RKO (cell line): ENCODE data around the gene TSPO2.
A peak's percentile ranks its signal among the peaks of the same experiment; 100 is the strongest.

Experiments used
- DNase-seq: peaks from one replicate; pipeline ENCODE4 v3.0.0-alpha.2; 2016; ENCODE audit warnings: low spot score

Gene TSPO2

DNA sequence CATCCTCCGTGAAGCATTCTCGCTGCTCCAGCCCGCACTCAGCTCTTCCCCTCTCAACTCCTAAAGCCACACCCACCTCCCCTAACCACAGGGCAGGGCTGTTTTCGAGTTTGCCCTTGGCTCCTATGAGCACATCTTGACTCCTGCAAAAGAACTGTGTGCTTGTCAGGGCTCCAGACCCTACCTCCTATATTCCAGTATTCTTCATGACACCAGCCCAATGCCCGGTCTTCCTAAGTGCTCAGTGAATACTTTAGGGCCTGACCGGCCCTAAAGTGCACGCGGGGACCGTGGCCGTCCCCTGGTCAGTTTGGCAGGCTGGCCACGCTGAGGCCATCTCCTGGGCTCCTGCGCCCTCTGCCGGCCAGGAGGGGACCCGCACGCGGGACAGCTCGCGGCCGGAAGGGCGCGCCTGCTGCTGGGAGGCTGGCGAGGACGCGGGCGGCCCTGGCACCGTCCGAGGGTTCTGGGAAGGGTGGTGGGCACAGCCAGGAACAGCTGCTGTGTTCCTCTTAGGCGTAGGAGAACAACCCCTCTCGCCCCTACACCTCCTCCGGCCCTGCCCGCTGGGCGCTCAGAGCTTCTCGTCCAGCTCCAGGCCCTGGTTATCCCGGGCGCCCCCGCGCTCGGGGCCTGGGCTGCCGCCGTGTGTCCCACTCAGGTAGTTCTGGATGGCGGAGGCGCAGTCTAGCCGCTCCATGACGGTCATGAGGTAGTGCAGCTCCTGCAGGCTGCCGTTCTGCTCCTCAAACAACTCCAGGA lies 14.3 kb upstream of the TSPO2 start:
- peak; percentile 83 for DNase-seq

GRCh38 chr6:41028561-41029412 lies 13.5 kb upstream of the TSPO2 start:
- peak; percentile 27 for DNase-seq

GRCh38 chr6:41032830-41033229 lies 9.4 kb upstream of the TSPO2 start:
- no peak for DNase-seq

DNA sequence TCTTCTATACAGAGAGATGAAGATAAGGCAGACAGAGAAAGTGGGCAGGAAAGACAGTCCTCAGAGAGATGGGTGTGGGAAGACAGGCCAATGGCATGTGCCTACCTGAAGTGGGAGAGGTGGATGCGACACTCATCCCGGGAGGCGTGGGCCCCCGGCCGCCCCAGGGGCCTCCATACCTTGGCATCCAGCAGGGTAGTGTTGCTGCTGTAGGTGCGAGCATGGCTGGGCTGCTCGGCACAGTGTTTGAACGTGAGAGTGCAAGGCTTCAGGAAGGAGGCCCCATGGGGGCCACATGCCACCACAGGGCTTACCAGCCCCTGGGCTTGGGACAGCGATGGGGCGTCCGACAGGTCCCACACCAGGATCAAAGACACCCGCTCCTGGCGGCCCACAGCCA lies 8.5 kb upstream of the TSPO2 start:
- DNase-seq = no peak

DNA sequence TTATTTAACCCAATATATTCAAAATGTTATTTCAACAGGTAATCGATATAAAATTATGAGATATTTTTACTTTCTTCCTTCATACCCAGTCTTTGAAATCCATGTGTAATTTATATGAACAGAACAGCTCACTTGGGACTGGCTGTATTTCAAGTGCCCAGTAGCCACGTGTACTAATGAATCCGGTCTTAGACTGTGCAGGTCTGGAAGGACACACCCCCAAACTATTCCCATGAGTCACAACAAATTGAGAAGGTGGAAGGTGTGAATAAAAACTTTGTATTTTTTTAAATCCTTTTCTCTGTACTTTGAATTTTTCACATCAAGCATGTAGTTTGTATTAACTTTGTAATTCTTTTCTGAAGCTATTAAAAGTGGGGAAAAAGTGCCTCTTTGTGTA lies 6.1 kb upstream of the TSPO2 start:
- DNase-seq = no peak

- no peak for DNase-seq
Measured at GRCh38 chr6:41036601-41037000, 5.7 kb upstream of the TSPO2 start.

DNA sequence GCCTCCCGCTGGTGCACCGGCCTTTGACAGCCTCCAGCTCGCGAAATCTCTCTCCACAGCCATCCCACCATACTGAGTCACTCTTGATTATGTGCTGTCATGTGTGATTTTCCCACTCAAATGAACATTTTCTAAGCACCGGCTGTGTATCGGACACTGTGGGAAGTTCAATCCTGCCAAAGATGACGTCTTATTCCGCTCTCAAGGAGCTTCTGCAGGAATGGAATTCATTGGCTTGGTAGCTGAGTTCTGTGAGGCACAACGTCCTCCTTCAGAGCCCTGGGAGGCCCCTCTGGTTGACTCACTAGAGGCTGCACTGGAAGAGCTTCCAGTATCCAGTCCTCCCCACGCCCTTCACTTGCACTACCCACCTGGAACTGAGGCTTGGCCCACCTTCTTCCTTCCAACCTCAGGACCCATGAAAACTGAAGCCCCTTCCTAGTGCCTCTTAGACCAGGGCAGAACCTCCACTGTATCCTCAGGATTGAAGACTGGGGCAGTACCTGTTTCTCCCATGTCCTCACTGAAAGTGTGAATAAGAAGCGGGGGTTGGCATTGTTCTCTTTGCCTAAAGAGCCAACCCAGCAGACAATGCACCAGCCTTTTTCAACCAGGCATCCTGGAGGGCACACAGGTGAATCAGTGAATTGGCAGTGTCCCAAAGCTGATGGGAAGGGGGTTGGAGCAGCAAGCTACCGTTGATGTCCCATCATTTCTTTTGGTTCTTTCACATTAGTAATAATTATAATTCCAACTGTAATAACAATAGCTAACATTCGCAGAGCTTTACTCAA lies 5.0 kb upstream of the TSPO2 start:
- no peak for DNase-seq

DNA sequence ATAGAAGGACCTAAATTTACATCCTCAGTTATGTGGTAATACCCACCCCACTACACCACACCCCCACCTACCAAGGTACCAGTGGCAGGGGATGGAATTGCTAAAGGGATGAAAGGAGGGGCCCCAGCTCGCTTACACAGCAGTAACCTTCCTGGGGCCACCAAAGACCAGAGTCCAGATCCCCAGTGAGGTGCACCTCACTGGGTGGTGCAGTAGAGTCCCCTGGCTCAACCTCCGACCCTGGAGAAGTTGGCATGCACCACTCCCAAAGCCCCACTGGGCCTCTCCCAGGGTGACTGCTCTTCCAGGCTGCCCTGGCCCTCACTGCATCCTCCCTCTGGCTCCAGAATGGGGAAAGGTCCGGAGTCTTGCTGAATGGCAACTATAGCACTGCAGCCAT lies 4.1 kb upstream of the TSPO2 start:
- no peak for DNase-seq

DNA sequence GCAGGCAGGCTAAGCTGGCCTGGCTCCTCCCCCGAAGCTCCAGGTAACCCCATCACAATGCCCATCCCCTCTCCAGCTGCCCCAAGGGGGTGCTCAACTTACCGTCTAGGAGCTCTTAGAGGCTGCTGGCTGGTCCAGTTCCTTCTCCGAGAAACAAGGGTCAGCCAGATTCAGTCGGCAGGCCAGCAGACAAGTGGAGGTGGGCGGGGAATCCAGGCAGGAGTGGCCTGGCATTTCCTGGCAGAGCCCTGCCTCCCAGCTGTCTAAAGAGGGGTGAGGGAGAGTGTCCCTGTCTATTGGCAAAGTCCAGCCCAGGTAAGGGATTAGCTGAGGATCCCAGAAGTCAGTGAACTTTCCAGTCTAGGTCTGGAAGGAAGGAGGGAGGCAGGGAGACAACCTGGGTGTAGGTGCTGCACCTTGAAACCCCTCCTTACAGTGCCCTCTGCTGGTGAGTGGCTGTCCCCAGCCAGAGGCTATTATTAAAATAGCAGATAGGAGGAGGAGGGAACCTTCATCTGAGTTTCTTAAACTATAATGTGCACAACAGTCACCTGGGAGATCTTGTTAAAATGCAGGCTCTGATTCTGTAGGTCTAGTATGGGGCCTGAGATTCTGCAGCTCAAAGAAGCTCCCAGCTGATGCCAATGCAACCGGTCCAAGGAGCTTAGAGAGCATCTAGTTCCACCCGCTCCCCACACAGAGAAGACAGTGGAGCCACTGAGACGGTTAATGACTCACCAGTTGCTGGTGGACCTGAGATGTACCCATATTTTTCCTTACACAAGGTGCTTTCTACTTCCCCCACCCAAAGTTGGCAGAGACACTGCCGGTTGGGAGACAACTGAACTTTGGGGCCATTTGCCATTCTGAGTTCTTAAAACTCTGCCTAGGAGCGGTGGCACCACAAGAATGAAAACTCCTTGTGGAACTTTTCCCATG lies 2.9 kb upstream of the TSPO2 start, which contains the start of gene UNC5CL:
TSS of gene UNC5CL (minus strand) at position 162 of the 939 bp plus-strand sequence. CDS start 4,147 bp downstream, outside the sequence.
- DNase-seq = no peak

DNA sequence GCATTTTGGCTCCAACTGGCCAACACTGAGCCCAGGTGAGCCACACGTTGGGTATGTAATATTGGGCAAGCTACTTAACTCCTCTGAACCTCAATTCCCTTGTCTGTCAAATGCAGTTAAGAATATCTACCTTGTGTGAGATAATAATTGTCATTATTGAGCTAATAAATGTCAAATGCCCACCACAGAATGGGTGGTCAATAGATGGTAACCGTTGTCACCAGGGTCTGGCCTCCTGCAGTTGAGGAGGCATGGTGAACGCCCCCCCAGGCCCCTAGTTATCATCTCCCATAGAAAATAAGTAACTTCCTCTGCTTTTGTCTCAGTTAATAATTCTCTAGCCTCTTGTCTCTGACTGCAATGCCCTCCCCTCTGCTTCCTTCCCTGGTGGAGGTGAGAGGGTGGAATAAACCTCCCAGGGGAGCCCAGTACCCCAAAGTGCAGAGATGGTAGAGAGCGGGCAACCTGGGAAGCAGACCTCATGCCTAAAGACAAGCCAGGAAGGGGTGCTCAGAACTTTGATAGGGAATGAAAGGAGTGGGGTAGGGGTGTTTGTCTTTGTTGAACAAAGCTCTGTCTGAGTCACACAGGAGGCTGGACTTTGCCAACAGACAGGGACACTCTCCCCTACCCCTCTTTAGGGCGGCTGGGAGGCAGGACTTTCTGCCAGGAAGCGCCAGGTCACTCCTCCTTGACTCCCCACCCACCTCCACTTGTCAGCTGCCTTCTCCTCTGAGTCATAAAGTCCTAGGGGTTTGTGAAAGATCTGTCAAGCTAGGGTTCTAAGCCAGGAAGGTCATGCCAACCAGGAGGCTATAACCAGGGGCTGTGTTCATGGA lies 1.9 kb upstream of the TSPO2 start:
- DNase-seq = no peak

GRCh38 chr6:41040940-41041536 lies 1.2 kb upstream of the TSPO2 start:
- DNase-seq = no peak

DNA sequence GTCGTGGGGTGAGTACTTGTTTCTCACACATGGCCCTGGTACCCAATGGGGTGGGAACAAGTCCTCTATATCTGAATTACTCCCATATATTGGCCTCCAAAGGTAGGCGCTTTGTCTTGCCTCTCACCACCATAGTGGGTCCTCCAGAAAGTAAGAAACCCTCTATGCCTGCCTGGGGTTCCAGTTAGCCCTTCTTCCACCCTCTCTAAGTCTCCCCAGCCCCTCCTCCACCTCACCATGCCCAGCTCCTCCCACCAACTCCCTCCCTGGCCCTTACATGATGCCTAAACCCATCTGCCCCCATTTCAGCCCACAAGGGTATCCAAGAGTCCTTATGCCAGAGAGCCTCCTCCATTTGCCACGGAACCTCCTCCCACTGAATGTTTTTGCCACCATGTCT lies 884 bp downstream of the TSPO2 start:
- no peak for DNase-seq

GRCh38 chr6:41045664-41046063 lies 3.4 kb downstream of the TSPO2 start:
- no peak for DNase-seq

GRCh38 chr6:41046084-41046483 lies 3.8 kb downstream of the TSPO2 start:
- DNase-seq = no peak

DNA sequence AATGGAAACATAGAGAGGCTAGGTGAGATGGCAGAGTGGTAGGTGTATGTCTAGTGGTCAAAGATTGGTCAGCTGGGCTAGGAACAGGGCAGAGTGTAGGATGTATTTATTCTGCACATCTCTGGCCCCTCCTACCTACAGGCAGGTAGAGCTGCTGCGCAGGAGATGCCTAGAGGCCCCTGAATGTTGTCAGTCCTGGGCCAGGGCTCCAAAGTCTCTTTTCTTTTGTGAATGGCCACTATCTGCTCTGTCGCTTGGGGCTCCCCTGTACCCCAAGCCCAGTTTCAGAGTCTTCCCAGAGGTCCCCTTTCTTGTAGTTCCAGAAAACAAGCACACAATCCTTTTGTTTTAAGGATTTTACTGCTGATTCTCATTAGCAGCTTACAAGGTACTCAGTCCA lies 5.0 kb downstream of the TSPO2 start:
- no peak for DNase-seq

- DNase-seq = no peak
Measured at GRCh38 chr6:41047745-41048732, 5.8 kb downstream of the TSPO2 start.

DNA sequence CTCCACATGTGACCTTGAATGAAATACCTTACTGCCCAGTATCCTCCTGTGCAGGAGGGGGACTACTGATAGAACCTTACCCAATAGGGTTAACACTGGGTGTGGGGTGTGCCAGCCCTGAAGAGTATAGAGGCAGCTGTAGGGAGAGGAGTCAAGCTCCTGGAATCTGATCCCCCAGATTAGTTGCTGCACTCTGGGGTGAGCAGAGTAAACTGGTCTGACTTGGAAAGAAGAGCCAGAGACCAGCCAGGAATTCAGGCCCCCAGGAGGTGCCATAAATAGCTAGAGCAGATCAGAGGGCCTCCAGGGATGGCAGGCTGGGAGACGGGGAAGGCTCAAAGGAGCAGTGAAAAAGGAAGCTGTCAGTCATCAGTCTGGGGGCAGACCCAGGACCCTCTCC lies 7.3 kb downstream of the TSPO2 start:
- DNase-seq = no peak

- no peak for DNase-seq
Measured at GRCh38 chr6:41049955-41050354, 7.7 kb downstream of the TSPO2 start.

GRCh38 chr6:41050536-41050935 lies 8.3 kb downstream of the TSPO2 start:
- DNase-seq = no peak
